ENCODE results near the gene GALNT10.

GALNT10 gene

DNA sequence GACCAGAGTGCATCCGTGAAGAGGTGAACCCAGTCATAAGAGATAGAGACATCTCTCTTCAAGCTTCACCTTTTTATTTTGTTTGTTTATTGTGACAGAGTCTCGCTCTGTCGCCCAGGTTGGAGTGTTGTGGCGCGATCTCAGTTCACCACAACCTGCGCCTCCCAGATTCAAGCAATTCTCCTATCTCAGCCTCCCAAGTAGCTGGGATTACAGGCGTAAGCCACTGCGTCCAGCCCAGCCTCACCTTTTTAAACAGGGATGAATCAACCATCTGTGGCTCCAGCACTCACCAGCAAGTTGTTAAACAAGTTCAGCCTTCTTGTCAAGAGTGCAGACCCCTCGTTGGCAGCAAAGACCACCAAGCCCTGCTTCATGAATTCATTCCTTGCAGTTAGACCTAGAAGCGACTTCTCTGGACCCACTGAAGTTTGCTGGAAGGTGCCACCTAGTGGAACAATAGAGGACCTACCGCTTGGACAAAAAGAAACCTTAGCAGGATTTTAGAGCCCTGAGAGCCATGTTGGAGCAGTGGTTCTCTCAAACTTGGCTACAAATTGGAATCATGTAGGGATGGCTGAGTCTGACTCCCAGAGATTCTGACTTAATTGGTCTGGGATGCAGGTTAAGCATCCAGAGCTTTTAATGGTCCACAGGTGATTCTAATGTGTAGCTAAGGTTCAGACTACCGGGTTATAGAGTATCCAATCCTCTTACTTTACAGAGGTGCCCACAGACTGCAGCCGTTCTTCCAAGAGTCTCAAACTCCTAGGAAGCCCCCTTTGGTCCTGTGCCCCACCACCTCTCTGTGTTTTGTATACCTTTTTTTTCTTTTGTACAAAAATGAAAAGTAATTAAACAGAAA, 10.5 kb upstream of the GALNT10 start:
- no peak for DNase-seq

DNA sequence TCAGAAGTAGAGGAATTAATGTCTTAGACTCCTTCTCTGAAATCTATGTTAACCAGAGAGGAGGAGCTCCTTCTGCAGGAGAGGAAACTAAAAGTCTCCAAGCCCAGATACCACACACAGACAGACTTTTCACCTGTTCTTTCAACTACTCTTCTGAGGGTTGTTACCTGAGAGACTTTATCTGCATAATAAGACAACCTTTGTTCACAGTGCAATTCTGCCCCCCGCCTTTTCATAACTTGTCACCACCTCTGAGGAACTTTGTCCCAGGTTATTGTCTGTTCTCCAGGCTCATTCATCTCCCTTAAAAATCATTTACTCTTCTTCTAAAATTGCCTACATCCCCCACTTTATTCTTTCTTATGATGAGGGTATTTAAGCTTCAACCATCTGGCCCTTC, 9.4 kb upstream of the GALNT10 start:
- DNase-seq = no peak

DNA sequence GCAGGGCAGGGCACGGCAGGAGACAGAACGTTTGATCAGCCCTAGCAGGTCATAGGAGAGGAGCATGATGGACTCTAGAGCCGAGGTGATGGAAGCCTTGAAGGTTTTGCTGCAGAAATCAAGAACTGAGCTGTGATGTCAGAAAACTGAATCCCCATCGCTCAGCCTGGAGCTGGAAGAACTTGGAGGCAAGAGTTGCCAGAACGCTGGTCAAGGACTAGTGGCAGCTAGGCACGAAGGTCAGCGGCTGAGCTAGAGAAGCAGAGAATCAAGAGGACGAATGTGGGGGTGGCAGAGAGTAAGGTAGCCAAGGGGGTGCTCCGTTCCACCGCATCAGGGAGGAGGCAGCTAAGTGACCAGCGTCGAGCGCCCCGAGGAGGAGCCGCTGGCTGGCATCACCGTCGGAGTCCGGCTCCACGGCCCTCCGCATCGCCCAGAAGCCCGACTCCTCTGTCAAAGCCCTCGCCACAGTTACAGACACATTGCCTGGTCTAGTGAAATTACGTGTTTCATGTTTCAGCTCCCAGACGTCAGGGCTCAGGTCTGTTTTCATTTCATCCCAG, 1.2 kb upstream of the GALNT10 start:
- DNase-seq = no peak

DNA sequence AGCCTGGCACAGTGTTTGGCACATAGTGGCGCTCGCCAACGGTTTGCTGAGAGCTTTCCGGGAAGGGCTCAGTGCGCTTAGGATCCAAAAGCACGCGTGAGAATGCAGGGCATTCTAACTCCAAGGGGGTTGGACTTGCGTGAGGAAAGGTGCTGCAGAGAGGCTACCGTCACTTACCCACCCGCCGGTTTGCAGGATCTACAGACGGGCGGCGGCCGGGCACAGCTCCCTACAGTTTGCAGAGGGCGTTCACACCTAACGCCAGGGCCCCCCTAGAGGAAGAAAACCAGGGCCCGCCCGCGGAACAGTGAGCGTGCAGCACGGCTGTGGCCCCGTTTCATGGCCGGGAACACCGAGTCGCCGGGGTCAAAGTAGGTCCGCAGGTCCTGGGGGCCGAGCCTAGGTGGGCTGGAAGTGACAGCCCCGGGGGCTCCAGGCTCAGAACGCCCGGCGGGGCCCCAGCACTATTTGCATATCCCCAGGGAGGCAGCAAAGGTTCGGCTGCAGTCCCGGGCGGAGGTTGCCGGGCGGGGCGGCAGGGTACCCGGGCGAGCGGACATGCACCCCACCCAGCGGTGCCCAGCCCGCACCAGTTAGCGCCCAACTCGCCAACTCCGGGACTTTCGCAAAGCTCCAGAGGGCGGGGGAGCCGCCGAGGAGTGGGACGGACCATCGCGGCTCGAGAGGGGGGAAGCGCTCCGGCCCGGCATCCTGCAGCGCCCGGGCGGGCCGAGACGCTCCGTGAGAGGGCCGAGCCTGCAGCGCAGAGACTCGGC, 526 bp upstream of the GALNT10 start:
- peak; percentile 79 for DNase-seq

DNA sequence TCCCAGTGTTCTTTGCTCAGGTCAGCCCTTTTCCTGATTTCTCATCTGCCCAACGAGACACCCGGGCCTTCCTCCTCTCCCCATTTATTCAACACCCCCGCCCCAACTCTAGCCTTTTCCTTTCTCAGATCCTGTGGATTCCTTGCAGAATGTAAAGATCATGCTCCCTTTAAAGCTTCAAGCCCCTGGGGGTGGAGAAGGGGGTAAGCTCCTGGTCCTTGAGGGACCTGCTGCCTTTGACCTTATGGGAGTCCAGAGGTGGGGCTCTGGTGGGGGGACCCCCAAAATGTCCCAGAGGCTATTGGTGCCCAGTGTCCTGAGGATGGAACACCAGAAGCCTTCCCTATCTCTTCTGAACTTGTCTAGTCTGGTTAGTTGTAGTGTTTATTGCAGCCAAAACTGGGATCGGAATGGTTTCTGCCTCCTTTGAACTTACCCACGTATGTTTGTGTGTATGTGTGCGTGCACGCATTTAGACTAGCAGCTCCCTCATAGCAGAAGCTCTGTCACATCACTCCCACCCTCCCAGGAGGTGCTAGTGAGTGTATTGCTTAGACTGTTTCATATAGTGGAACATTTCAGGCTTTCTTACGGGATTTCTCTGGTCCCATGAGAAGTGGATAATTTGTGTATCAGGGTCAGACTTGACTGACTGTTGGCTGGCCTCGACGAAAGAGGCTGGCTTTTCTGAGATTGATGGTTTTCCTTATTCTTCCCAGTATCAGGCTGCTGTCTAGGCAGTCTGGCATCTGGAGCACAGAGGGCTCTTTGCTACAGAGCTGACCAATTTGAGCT, 1.1 kb downstream of the GALNT10 start:
- no peak for DNase-seq

DNA sequence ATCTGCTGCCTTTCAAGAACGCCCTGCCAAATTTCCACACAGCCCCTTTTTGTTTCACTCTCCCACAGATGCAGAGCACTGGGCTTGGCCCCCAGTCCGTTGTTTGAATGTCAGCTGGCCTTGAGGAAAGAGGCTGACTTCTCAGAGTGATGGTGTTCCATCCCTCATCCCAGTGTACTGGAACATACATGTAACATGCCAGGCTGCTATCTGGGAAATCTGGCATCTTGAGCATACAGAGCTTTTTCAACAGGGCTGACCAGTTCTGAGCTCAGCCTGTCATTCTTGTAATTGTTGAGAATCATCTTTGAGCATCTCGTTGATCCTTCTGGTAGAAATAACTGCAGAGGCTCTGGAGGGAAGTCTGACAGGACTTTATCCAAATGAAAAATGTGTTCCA, 2.8 kb downstream of the GALNT10 start:
- DNase-seq = no peak

DNA sequence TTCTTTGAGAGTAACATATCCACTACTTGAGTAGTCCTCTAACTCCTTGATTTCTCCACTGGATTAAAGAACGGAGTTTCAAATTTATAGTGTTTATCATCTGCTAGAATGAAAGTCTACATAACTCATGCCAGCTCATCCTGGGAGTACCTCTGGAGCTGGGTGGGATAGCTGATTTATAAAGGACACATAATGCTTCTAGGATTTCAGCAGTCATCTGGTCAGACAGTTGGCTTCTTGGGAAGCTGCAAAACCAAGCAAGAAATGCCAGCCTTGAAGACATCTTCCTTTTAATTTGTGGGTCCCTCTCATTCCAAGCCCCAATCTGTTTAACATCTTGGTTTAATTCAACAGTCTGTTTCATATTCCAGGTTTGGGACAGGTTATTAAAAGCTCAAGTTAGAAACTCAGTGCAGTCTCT, 3.2 kb downstream of the GALNT10 start:
- DNase-seq = no peak

DNA sequence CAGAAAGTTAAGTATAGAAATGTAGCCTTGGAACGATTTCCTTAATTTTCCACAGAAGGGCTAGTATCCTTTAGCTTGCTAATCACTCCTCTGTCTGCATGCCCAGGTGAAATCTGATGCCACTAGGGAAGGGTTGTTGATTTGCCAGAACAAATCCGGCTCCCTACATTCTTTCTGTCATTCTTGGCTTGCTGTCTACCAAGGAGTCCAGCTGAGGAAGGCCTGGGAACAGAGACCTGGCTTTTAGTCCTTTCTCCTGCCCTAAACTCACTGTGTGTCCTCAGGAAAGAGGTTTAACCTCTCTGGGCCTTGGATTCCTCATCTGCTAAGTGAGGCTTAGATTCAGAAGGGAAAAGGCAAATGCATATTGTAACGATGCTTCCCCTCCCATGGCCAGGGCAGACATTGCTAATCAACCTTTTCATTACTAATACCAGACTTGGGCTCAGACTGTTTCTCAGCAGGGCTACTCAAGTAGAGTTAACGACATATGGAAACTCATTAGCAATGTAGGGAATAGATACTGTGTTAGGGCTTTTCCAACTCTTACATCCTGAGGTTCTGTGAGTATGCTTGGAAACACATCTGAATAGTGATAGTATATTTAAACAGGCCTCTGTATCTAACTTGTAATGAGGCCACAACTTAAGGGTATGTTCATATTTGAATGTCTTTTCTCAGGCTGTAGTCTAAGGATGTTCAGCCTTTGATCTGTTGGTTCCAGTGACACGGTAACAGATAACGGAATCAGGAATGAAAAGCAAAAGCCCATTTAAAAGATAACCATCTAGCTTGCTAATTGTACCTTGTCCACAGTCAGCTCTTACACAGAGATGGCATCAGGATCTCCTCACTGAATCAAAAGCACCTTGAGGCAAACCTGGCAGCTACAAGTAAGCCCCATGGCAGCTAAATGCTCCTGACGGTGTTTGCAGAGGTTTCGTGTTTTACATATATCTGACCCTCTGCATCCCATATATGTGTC, 4.1 kb downstream of the GALNT10 start:
- no peak for DNase-seq

DNA sequence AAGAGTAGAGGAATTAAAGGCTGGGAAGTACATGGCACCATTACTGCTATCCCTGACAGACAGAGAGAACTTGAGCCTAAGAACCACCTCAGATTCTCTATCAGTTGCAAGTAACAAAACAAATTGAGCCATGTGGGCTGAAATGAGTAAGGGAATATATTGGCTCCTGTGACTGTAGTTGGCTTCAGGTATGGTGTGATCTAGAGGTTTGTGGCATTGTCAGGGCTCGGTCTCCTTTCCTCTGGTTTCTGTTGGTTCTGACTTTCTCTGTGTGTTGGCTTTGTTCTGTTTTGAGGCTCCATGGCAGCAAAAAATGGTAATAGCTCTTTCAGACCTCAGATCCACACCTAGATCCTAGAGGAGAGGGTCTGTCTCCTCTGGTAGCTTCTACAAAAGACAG, 5.7 kb downstream of the GALNT10 start:
- no peak for DNase-seq

DNA sequence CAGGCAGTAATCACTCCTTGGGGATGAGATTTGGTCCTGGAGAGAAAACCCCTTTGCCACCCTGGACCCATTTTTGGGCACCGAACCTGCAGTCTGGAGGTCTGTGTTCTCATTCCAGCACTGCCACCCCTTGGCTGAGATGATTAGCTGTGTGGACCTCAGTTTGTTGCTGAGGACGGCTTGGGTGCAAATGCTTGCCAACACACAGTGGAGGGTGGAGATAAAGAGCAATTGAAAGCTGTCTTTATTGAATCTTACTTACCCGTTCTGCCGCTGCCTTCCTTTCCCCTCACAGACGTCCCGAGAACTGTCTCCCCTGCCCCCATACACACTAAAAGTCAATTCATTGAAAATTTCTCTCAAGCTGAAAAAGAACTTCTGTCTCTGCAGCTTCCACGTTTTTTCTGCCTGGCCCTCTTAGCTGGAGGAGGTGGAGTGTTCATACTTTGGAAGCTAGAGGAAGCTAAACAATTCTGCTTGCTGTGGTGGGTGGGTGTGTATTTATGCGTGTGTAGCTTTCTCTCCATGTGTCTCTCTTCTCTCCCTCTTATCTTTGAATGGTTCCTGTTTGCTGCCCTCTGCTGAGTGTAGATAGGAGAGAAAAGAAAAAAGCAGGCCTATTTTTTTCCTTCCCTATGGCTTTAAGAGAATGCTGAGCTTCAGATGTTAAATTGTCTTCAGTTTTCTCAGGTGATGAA, 6.6 kb downstream of the GALNT10 start:
- no peak for DNase-seq

DNA sequence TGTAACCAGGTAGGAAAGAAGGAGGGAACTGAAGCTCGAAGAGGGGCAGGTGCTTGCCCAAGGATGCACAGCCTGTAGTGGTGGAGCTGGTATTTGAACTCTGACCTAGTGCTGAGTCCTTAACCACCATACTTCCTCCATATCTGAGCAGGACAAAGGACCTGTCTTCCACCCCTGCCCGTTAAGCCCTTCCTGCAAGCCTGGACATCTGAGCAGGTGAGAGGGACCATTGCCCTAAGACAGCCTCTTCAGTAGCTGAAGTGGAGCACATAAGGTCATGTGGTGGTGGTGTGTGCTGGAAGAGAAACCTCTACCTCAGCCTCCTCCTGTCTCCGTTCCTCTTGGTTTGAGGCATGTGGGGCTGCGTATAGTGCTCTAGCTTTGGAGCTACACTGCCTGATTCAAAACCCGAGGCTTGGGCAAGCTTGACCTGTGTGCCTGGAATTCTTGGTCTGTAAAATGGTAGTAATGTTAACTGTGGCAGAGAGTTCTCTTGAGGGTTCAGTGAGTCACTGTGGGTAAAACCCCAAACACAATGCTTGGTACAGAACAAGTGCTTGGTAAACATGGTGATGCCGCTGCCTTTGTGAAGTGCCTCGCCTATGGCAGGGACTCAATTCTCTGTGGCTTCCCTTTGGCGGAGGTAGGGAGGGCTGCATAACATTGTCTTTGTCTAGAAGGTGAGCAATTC, 7.4 kb downstream of the GALNT10 start:
- DNase-seq = peak; percentile 57

DNA sequence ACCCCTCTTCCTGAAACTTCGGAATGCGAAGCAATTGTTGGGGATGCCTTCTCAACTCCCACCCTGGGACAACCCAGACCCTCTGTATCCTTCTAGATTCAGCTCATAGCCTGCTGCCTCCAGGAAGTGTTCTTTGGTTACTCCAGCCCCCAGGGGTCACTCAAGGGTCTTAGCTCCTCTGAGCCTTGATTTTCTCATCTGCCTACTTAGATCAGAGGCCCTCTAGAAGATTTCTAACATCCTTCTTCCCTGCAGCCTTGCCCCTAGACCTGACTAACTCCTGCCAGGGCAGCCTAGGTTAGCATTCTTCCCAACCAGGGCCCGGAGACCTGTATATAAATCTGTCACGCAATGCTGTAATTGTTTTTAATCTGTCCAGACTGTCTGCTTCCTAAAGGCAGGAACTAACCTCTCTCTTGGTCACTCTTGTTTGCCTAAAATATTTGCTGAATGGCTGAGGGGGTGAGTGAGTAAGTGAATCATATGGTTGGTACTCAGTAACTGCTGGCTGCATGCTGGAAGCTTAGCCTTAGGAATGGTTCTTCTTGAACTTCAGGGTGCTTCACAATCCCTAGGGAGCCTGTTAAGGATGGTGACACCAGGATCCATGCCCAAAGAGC, 8.2 kb downstream of the GALNT10 start:
- DNase-seq = no peak

DNA sequence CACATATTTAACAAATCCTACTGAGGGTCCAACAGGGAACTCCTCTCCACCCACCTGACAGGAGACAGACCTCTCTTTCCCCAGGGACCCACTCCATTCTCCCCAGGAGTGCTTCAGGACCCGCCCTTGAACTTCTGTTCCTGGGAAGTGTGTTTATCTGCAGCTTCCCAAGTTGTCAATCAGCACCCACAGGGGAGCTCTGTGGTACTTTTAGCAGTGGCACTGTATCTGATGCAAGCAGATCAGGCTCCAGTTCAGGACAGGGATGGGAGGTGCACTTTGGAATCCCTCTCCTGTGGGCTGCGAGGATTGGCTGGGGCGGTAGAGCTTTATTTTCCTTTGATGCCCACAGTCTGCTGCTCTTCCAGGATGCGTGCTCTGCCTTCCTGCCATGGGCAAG, 8.7 kb downstream of the GALNT10 start:
- no peak for DNase-seq

DNA sequence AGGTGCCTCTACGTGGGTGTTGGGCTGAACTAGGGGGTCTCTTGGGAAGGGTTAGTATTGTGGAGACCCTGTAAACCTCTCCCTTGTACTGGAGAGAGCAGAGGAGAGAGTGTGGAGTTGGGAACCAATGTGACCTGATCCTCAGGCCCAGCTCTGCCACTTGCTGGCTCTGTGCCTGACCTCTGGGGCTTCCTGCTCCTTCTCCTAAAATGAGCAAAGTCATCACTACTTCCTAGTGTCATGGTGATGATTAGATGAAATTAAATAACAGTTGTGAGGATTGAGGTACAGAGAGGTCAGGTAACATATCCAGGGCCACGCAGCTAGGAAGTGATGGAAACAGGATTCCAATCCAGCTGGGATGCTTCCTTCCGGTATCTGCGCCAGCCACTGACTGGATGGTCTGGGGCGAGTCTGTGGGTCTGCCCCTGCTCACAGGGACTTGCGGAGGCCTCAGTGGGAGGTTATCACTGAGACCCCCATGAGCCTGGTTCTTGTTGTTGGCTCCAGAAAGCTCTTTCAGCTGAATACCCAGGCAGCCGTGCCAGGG, 9.2 kb downstream of the GALNT10 start:
- no peak for DNase-seq

DNA sequence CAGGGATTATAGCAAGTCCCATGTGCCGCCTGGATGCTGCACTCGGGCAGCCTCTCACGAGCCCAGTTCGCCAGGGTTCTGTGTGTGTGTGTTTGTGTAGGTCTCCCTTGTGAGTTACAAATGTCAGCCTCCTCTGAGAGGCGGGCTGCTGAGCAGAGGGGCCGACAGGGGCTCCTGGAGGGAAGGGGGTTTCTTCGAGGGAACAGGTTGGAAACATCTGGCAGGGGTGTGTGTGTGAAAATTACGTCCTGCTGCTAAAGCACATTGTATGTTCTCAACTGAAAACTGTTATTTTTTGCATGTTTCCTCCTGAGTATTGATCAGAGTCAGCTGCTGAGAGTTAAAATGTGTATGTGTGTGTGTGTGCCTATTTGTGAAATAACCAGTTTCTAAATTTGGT, 9.7 kb downstream of the GALNT10 start:
- no peak for DNase-seq

DNA sequence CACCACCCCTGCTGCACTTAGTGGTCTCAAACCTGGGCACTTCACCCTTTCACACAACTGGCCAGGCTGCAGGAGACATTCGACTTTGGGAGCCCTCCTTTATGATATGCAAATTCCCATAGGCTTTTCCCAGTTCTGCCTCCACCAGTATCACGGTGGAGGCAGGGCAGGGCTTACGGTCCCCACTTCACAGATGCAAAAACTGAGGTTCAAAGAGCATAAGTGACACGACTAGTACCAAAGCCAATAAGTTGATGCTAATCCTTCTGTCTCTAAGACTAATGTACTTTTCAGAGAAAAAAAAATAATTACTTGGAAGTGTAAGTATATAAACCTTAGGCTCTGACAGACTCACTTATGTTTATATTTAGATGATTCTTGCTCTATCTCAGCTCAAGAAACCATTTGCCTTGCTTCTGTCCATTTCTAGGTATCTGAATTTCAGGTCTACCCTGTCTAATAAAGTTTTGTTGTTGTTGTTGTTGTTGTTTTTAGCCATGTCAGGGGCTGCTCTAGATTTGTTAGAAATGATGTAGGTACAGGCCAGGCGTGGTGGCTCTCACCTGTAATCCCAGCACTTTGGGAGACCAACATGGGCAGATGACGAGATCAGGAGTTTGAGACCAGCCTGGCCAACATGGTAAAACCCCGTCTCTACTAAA, 10.7 kb downstream of the GALNT10 start:
- DNase-seq = no peak

DNA sequence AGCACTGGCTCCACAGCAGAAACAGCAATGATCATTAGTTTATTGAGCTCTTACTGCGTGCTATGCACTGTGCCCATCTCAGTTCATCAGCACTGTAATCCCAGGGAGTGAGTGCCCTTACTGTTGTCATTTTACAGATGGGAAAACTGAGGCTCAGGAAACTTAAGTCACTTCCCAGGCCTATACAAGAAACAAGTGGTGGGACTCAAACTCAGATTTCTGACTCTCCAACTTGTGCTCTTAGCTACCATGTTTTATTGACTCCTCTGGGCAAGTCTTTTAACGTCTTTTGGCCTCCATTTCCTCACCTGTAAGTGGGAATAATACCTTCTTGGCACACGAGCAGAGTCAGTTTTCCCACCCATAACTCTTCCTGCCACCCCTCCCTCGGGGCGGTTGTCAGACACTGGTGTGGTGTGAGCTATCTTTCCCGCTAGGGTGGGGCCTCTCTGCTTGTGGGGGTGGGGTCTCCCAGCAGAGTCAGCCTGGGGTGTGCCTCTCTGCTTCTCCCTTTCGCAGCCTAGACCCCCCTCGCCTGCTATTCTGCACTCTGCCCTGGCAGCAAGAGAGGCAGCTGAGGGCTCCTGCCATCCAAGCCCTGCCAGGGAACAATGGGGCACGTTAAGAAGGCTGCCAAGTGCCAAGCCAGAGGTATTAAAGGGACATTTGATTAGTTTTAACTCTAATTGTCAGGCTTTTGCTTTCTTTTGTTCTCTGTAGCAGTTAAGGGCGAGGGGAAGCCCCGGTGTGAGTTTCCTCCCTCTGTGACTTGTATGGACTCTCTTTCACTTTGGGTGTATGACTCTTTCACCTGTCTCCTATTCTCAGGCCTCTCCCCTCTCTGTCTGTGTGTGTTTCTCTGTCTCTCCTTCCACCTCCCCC, 12.1 kb downstream of the GALNT10 start:
- peak; percentile 48 for DNase-seq
